Left ventricle myocardium superior (tissue), 1 donor: ENCODE results near the gene SUGCT. TPM values are rescaled to one million over a fixed set of nuclear protein-coding genes. Genes with fewer than 3 reads are reported as not detected.

Experiments
- ATAC-seq: fragments of 200-7000 bp; cut with Tn5 transposase; one replicate; pipeline ENCODE4 v1.9.1; 2020; ENCODE audit warnings: mild to moderate bottlenecking, moderate library complexity
- DNase-seq: peaks from one replicate; pipeline ENCODE4 v3.0.0-alpha.2; 2020
- intact Hi-C: fragments of 100-400 bp; cut with micrococcal nuclease; formaldehyde crosslinking; loops from one replicate; pipeline ENCODE4 v1.11.0; 2022
- total RNA-seq: library from RNA; stranded (reverse); fragmentation: NEBNext Ultra II Directional; extraction: Animal tissue kit (Norgen Biotek cat#: 25700); gene quantifications from one replicate; pipeline ENCODE4 v1.2.1, GENCODE V29; 2021
- donor health status: DM: no; HTN: yes; CAD: no; lungs with severe emphysema.

SUGCT gene
- total RNA-seq, 1 donor from 2014 or later = 6.8 TPM

- ATAC-seq (no peak), DNase-seq (no peak)
- intact Hi-C loops = no loop called here
These were observed 747.4 kb downstream of the SUGCT start for GRCh38 chr7:40882071-40882658.

- intact Hi-C loops = no loop called here
- DNase-seq = no peak
- no peak for ATAC-seq
These were observed 749.0 kb downstream of the SUGCT start for GRCh38 chr7:40883826-40884225.

GRCh38 chr7:40884241-40884640 lies 749.4 kb downstream of the SUGCT start:
- no peak for DNase-seq
- no peak for ATAC-seq
- intact Hi-C loops = no loop called here

GRCh38 chr7:40885503-40885902 lies 750.7 kb downstream of the SUGCT start:
- intact Hi-C loops = no loop called here
- ATAC-seq (no peak), DNase-seq (no peak)

- DNase-seq (no peak), ATAC-seq (no peak)
- intact Hi-C loops = no loop called here
These were observed 752.3 kb downstream of the SUGCT start for GRCh38 chr7:40887099-40887498.

- intact Hi-C loops = no loop called here
- DNase-seq (no peak), ATAC-seq (no peak)
These were observed 753.7 kb downstream of the SUGCT start for GRCh38 chr7:40888499-40888898.

- DNase-seq = no peak
- peak; percentile 73 for ATAC-seq
- intact Hi-C loops = no loop called here
These were observed 754.3 kb downstream of the SUGCT start for GRCh38 chr7:40889099-40889498.

- intact Hi-C loops = no loop called here
- DNase-seq = no peak
These were observed 754.7 kb downstream of the SUGCT start for GRCh38 chr7:40889539-40889938.

GRCh38 chr7:40890088-40890692 lies 755.4 kb downstream of the SUGCT start:
- no peak for DNase-seq
- intact Hi-C loops = no loop called here
- no peak for ATAC-seq

More at GRCh38 chr7:40889539-40889938, 754.7 kb downstream of the SUGCT start:
- ATAC-seq = no peak

- ATAC-seq = no peak
- intact Hi-C loops = no loop called here
- DNase-seq = no peak
These were observed 756.4 kb downstream of the SUGCT start for GRCh38 chr7:40891232-40891631.

- DNase-seq = no peak
- intact Hi-C loops = no loop called here
- no peak for ATAC-seq
These were observed 764.3 kb downstream of the SUGCT start for GRCh38 chr7:40899151-40899550.

- DNase-seq = no peak
- intact Hi-C loops = no loop called here
- no peak for ATAC-seq
These were observed 765.1 kb downstream of the SUGCT start for GRCh38 chr7:40899636-40900507.

- intact Hi-C loops = no loop called here
- ATAC-seq = no peak
- no peak for DNase-seq
These were observed 769.1 kb downstream of the SUGCT start for GRCh38 chr7:40903872-40904271.

GRCh38 chr7:40907286-40907685 lies 772.5 kb downstream of the SUGCT start:
- DNase-seq = no peak
- intact Hi-C loops = no loop called here
- no peak for ATAC-seq

GRCh38 chr7:40909346-40909980 lies 774.7 kb downstream of the SUGCT start:
- intact Hi-C loops = no loop called here
- ATAC-seq = no peak
- DNase-seq = no peak

Other genes starting within 250 kb of the SUGCT start
- 21.3 TPM for gene CDK13, start 184.7 kb upstream of the SUGCT start, total RNA-seq
- 15.4 TPM for gene MPLKIP, start 383 bp upstream of the SUGCT start, total RNA-seq